Measurements from ENCODE around the gene ACO2.
"Not testable (repeated sequence)": the region's sequence is repeated elsewhere in the genome, so short reads cannot be mapped to it uniquely, and the experiment has no call there.

ACO2 gene

GRCh38 chr22:41448189-41448808 is 20.6 kb upstream of the ACO2 start:
- DNase-seq, result peak; percentile 95

DNA sequence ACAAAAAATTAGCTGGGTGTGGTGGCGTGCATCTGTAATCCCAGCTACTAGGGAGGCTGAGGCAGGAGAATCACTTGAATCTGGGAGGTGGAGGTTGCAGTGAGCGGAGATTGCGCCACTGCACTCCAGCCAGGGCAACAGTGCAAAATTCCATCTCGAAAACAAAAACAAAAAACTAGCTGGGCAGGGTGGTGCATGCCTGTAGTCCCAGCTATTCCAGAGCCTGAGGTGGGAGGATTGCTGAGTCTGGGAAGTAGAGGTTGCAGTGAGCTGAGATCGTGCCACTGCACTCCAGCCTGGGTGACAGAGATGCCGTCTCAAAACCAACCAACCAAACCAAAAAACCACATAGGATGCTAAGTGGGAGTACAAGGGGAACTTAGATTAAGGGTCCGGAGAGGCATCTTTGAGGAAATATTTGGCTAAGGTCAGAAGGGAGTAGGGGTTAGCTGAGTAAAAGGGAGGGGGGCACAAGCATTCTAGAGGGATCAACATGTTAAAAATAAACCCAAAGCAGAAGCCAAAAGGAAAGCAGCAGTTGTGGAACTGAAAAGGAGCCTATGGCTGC is 10.7 kb upstream of the ACO2 start:
- DNase-seq, result no peak

DNA sequence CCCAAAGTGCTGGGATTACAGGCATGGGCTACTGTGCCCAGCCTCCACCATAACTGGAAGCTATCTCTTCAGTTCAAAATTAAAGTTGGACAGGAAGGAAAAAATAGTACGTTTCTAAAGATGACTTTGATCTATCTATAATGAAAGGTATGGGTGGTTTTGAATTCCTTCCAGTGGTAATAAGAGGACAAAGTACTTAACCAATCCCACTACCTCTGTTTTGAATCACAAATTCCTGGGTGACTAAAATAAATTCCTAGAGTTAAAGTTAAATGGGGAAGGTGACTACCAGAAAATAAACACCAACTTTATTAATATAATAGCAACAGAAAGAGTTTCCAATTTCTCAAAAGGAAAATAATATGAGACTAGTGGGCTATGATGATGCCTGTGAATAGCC is 9.5 kb upstream of the ACO2 start:
- no peak for DNase-seq

DNA sequence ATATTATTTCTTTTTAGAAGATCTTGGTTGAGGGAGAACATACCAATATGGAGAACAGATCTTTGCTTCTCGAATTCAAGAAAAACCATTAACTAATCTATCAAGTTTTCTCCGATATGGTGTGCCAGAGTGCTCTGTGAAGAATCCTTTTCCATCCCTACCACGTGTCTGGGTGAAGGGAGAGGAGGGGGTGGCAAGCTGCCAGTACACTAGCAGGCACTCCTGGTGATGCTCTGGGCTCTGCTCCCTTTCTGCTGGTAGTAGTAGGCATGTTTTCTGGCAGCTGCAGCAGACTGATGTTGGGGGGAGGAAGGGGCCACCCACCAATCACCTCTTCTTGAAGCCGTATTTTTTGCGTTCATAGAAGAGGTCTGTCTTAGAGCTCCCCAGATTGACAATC is 8.8 kb upstream of the ACO2 start:
- not testable (repeated sequence) for DNase-seq

GRCh38 chr22:41461901-41462300 is 7.0 kb upstream of the ACO2 start:
- DNase-seq, result no peak

DNA sequence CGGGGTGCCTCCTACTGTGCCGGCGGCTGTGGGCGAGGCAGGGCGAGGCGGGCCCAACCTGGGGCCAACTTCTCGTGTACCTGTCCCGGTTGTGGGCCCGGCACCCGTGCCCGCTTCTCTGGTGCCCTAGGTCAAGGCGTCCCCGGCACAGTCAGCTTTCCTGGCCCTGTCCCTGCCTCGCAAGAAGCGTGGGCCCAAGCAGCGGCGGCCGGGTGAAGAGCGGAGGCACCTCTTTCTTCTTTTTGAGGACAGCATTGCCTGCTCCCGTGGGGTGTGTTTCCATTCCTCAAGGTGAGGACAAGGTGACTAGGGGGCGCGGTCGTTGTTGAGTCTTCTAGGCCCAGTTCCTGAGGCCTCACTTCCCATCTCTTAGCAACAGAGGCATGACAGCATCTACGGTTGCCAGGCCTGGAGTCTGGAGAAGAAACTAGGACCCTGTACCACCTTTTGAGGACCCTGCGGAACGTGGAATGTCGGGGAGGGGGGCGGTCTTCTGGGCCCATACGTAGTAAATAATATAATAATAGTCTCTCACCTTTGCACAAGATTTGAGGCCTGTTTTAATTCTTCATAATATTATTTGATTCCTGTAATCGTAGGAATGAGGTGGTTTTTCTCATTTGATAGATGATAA is 418 bp downstream of the ACO2 start:
- DNase-seq, result no peak

DNA sequence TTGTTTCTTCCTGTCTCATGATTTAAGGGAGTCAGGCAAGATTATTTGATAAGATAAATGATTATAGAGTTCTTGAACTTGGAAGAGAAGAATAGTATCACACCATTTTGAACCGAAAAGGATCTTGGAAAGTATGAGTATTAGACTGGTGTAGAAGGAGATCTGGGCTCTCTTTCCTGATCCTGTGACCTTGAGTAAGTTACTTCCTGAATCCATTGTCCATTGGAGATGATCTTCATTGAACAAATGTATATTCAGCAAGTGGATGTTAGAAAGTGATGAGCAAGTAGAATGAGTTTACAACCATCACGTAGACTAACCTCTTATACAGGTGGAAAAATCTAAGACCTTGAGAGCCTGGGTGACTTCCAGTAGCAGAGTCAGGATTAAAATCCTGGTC is 2.0 kb downstream of the ACO2 start:
- DNase-seq, result no peak

DNA sequence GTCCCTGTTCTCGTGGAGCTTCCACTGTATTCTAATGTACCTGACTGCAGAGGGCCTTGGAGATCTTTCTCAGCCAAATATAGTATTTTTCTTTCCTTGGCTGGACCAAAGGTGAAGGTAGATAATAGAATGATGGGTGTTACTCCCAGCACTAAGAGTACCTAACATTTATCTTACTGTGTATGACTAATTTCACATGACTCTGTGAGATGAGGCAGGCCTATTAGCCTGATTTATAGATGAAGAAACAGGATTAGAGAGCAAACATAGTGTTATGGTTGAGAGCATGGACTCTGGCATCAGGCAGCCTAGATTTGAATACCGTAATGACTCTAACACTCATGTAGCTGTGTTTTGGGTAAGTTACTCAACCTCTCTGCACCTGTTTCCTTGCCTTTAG is 2.7 kb downstream of the ACO2 start:
- DNase-seq, result no peak

GRCh38 chr22:41474872-41475451 is 6.0 kb downstream of the ACO2 start:
- no peak for DNase-seq

- no peak for DNase-seq
Measured at GRCh38 chr22:41478473-41478872, 9.6 kb downstream of the ACO2 start.

DNA sequence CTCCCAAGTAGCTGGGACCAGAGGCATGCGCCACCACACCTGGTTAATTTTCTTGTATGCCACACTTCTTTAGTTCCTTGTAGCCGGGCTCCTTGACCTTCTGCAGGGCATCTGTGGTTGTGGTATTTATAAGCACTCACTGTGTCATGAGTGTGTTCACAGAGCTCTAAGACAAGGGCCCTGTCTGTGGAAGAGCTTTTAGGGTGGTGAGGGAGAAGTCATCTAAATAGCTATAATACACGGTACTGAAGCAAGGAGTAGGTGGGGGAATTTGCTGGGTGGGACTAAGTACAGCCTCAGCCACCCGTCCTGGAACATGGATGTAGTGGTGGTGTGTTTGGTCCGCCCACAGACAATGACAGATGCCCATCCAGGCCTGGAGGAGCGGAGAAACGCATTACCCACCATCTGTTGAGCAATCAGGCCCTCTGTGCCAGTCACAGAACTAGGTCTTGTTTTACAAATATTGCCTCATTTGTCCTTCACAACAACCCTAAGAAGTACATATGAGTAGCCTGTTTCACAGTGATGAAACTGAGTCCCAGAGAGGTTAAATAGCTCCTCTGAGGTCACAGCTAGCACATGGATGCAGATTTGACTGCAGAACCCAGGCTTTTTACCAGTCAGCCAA is 10.1 kb downstream of the ACO2 start:
- no peak for DNase-seq

- DNase-seq, result no peak
Measured at GRCh38 chr22:41479671-41480396, 10.9 kb downstream of the ACO2 start.

DNA sequence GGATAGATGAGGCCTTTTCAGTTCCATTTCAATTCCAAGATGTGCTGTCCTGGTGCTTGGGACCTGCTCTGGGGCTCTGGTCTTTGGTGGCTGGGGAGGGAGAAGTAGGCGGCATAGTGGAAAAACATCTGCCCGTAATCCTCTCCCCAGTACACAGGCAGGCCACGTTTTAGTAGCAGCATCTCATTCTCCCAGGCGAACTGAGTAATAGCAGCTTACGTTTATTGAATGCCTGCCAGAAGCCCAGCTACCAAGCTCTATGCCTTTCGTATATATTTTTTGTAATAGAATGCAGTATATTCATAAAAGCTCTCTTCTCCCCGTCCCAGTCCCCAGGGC is 11.4 kb downstream of the ACO2 start:
- no peak for DNase-seq

DNA sequence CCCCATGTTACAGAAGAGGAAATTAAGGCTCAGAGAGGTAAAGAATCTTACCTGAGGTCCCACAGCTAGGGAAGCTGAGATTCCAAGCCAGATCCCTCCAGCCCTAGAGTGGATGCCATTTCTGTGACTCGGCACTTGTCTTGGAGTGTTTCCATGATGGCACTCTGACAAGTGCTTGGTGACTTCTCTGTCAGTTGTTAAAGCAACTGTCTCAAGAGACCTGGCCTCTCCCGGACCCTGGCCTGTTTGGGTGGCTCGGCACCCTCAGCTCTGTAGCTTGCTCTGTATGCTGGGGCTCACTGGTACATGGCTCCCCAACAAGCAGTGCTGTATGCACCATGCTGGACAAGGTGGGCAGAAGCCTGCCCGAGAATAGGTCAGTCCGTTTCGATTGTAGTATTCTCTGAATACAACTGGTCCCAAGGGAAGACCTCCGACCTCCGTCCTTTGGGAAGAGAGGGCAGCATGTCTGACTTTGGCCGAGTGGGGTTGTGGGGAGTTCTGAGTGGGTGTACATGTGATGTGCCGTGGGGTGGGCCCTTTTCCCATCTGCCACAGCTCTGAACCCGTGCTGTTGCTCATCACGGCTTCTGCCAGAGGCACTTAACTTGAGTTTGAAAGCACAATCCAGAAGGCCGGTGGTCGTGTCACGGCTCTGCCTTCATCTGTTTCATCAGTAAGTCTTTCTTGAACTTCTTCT is 12.4 kb downstream of the ACO2 start:
- DNase-seq, result no peak

GRCh38 chr22:41481925-41482318 is 13.0 kb downstream of the ACO2 start:
- DNase-seq, result no peak

GRCh38 chr22:41482319-41482935 is 13.5 kb downstream of the ACO2 start:
- no peak for DNase-seq

DNA sequence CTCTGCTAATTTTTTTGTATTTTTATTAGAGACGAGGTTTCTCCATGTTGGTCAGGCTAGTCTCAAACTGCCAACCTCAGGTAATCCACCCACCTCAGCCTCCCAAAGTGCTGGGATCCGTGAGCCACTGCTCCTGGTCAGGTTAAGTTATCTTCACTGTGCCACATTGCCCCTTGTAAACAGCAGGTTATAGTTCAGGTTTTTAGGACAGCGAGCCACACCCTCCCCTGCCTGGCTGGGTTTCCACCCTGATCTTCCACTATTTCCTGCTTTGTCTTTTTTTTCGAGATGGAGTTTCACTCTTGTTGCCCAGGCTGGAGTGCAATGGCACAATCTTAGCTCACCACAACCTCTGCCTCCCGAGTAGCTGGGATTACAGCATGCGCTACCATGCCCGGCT is 16.1 kb downstream of the ACO2 start:
- DNase-seq, result no peak

- DNase-seq, result no peak
Measured at GRCh38 chr22:41487037-41487935, 18.4 kb downstream of the ACO2 start.

DNA sequence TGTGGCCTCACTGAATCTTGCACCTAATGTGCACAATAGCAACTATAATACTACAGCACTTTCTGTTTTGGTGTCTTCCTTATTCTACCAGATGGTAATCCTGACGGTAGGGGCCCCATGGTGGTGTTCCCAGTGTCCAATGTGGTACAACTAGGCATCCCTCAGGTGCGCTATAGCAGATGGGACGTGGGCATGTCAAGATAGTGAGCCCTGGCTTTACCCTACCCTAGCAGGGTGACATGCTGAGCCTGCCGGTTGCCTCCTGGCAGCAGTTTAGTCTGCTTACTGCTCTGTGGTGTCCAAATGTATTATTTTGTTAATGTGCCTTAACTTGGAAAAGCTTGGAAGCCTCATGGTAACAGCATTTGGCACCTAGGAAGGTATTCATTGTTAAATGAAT is 19.2 kb downstream of the ACO2 start:
- DNase-seq, result no peak

GRCh38 chr22:41488596-41489385 is 19.9 kb downstream of the ACO2 start:
- DNase-seq, result no peak
